A549 (cell line): ENCODE measurements around the gene LHCGR. TPM values are rescaled to one million over a fixed set of nuclear protein-coding genes. Genes with fewer than 3 reads are reported as not detected.

Experiments used
- ATAC-seq, 2 experiments: fragments of 200-7000 bp in 1 of 2; fragments of >200 bp in 1 of 2; cut with Nextera tagmentation in 1 of 2; cut with Tn5 transposase in 1 of 2; 3 replicates each; pipeline versions ENCODE4 v1.8.0 to v1.9.1; 2018 to 2020; ENCODE audit warnings: mild to moderate bottlenecking in 1 of 2, moderate library complexity in 1 of 2
- CTCF ChIA-PET: fragments of 300-600 bp; sonication (Branson Sonifier 250); formaldehyde crosslinking; extraction: SDS; loops from one replicate; lab custom pipeline; 2021; ENCODE audit warnings: antibody characterized with exemption, inconsistent platforms; lab: Yijun Ruan, JAX
- POLR2A ChIA-PET: fragments of 350-600 bp; formaldehyde crosslinking; extraction: SDS; loops from one replicate; lab custom pipeline; 2021; ENCODE audit warnings: antibody characterized with exemption, inconsistent platforms; lab: Yijun Ruan, JAX
- DNase-seq, 2 experiments: peaks; one replicate each; pipeline versions ENCODE4 v3.0.0 to v3.0.0-alpha.2; 2011 to 2016; ENCODE audit warnings: low read depth in 1 of 2, low spot score in 1 of 2
- FAIRE-seq: peaks from 2 replicates; lab custom pipeline; 2011; peaks lifted over from hg19 to GRCh38; lab: Jason Lieb, UNC
- H3K27ac ChIP-seq, 2 experiments: fragments of >200 bp; sonication (Bioruptor Twin); formaldehyde crosslinking; 3 replicates each; pipeline ENCODE4 v1.5.1; 2016 to 2017
- H3K4me1 ChIP-seq: fragments of >200 bp; sonication (Bioruptor Twin); formaldehyde crosslinking; 3 replicates; pipeline ENCODE4 v1.6.1; 2016
- H3K4me2 ChIP-seq: fragments of >200 bp; sonication (Bioruptor Twin); formaldehyde crosslinking; 3 replicates; pipeline ENCODE4 v1.6.1; 2016
- H3K4me3 ChIP-seq: fragments of >200 bp; sonication (Bioruptor Twin); formaldehyde crosslinking; 3 replicates; pipeline ENCODE4 v1.5.1; 2016
- H3K9me3 ChIP-seq: fragments of >200 bp; sonication (Bioruptor Twin); formaldehyde crosslinking; 3 replicates; pipeline ENCODE4 v1.6.1; 2016
- ATOH8 ChIP-seq: fragments of 250-450 bp; sonication (Bioruptor Pico); IDR thresholded peaks from 2 replicates; pipeline ENCODE4 v1.5.0; 2020; ENCODE audit warnings: low read depth, mild to moderate bottlenecking, moderate library complexity
- BCL3 ChIP-seq: fragments of >200 bp; sonication (Bioruptor Twin); formaldehyde crosslinking; IDR thresholded peaks from 3 replicates; pipeline ENCODE4 v1.6.1; 2016
- BHLHE40 ChIP-seq: IDR thresholded peaks from 2 replicates; pipeline ENCODE4 v1.6.1; 2012; ENCODE audit warnings: low read depth, low read length, inconsistent platforms
- CHD2 ChIP-seq: fragments of 150-350 bp; IDR thresholded peaks from 2 replicates; pipeline ENCODE4 v1.6.1; 2014; ENCODE audit warnings: low read length; ENCODE audit not compliant: partially characterized antibody
- EHMT2 ChIP-seq: fragments of 200-600 bp; sonication (generic); IDR thresholded peaks from 2 replicates; pipeline ENCODE4 v1.6.1; 2016; ENCODE audit warnings: antibody characterized with exemption, low read depth, mild to moderate bottlenecking, moderate library complexity
- GATA3 ChIP-seq: IDR thresholded peaks from 2 replicates; pipeline ENCODE4 v1.6.1; 2012; ENCODE audit warnings: borderline replicate concordance
- HOXA7 ChIP-seq: fragments of 250-450 bp; sonication (Bioruptor Pico); IDR thresholded peaks from 2 replicates; pipeline ENCODE4 v1.5.0; 2020; ENCODE audit warnings: mild to moderate bottlenecking, moderate library complexity
- JUNB ChIP-seq: fragments of >200 bp; sonication (Bioruptor Twin); formaldehyde crosslinking; IDR thresholded peaks from 2 replicates; pipeline ENCODE4 v1.6.1; 2016
- KDM1A ChIP-seq: fragments of 200-600 bp; sonication (generic); IDR thresholded peaks from 2 replicates; pipeline ENCODE4 v1.6.1; 2016; ENCODE audit warnings: low read depth, mild to moderate bottlenecking
- KDM5A ChIP-seq: fragments of 200-600 bp; sonication (generic); IDR thresholded peaks from 2 replicates; pipeline ENCODE4 v1.6.1; 2016; ENCODE audit warnings: antibody characterized with exemption, mild to moderate bottlenecking
- MAX ChIP-seq: IDR thresholded peaks from 2 replicates; pipeline ENCODE4 v1.6.1; 2012
- NR3C1 ChIP-seq: fragments of >200 bp; sonication (Bioruptor Twin); formaldehyde crosslinking; IDR thresholded peaks from 3 replicates; pipeline ENCODE4 v1.6.1; 2017
- PBX3 ChIP-seq: IDR thresholded peaks from 2 replicates; pipeline ENCODE4 v1.6.1; 2012
- PHF8 ChIP-seq: fragments of 200-600 bp; sonication (generic); IDR thresholded peaks from 2 replicates; pipeline ENCODE4 v1.6.1; 2016; ENCODE audit warnings: low read depth, mild to moderate bottlenecking, antibody characterized with exemption, moderate library complexity, borderline replicate concordance
- POLR2AphosphoS2 ChIP-seq: conservative IDR thresholded peaks from 2 replicates; pipeline ENCODE4 v1.6.1; 2012; ENCODE audit warnings: low read length, improper control_type of control experiment, inconsistent platforms
- RAD21 ChIP-seq, 2 experiments: fragments of >200 bp in 1 of 2; sonication (Bioruptor Twin) in 1 of 2; formaldehyde crosslinking in 1 of 2; IDR thresholded peaks in 1 of 2; conservative IDR thresholded peaks in 1 of 2; 2 replicates in 1 of 2; 3 replicates in 1 of 2; pipeline ENCODE4 v1.6.1; 2012 to 2018; ENCODE audit warnings: inconsistent platforms in 1 of 2
- SMC3 ChIP-seq: fragments of >200 bp; sonication (Bioruptor Twin); formaldehyde crosslinking; IDR thresholded peaks from 3 replicates; pipeline ENCODE4 v1.6.1; 2018; ENCODE audit warnings: inconsistent platforms
- SREBF2 ChIP-seq: fragments of 450-650 bp; IDR thresholded peaks from 2 replicates; pipeline ENCODE4 v1.6.1; 2014; ENCODE audit warnings: mild to moderate bottlenecking, moderate library complexity
- TFCP2L1 ChIP-seq: fragments of 250-450 bp; sonication (Bioruptor Pico); IDR thresholded peaks from 2 replicates; pipeline ENCODE4 v1.5.0; 2021; ENCODE audit warnings: mild to moderate bottlenecking
- USF2 ChIP-seq: fragments of 450-650 bp; IDR thresholded peaks from 2 replicates; pipeline ENCODE4 v1.6.1; 2014; ENCODE audit warnings: antibody characterized with exemption
- ZC3H11A ChIP-seq: fragments of 450-650 bp; IDR thresholded peaks from 2 replicates; pipeline ENCODE4 v1.6.1; 2014; ENCODE audit warnings: antibody characterized with exemption, mild to moderate bottlenecking
- ZNF302 ChIP-seq: fragments of 250-450 bp; sonication (Bioruptor Pico); IDR thresholded peaks from 2 replicates; pipeline ENCODE4 v1.9.0; 2021; ENCODE audit warnings: inconsistent platforms, mild to moderate bottlenecking, moderate library complexity
- ZSCAN20 ChIP-seq: fragments of 250-450 bp; sonication (Bioruptor Pico); IDR thresholded peaks from 2 replicates; pipeline ENCODE4 v1.8.0; 2022; ENCODE audit warnings: mild to moderate bottlenecking, moderate library complexity
- WGBS: methylation state at CpG from one replicate; pipeline ENCODE4 v1.1.6; 2017; ENCODE audit errors: missing lambda C conversion rate; 5-methylcytosine and 5-hydroxymethylcytosine counted together
- polyA plus RNA-seq, 4 experiments: library from polyadenylated mRNA; depleted of rRNA in 3 of 4; stranded (reverse); fragments of >200 nt; fragmentation: RNase III in 1 of 4; extraction: RNeasy Plus Mini Kit Qiagen cat#74134 plus additional on column Dnase treatment in 1 of 4; gene quantifications; 2 replicates in 3 of 4; 3 replicates in 1 of 4; pipeline ENCODE4 v1.2.3, GENCODE V29; 2011 to 2017

Gene LHCGR
- polyA plus RNA-seq, 2 of the 4 experiments (the other 2 are of a cell fraction): not detected

GRCh38 chr2:48719480-48720177 lies 35.9 kb downstream of the LHCGR start:
- H3K4me2 ChIP-seq: no peak overlapping the region
- no peaks in the 10 kb centered on the region for H3K4me1 ChIP-seq
- ChIA-PET CTCF (no interaction called here), POLR2A (no interaction called here)
- ATAC-seq: no peak
- H3K4me3 ChIP-seq: no peak overlapping the region
- TF ChIP-seq GATA3 (no peak), KDM1A (no peak), ATOH8 (no peak), ZSCAN20 (CRISPR knock-in tag) (no peak), ZNF302 (CRISPR knock-in tag) (no peak), JUNB (no peak), BCL3 (no peak), POLR2AphosphoS2 (no peak)
- no peak for DNase-seq
- FAIRE-seq: no peak
- H3K9me3 ChIP-seq: no peaks in the 10 kb centered on the region
- no peak overlapping the region for H3K27ac ChIP-seq
- 9% methylated on average over 3 of the region's 3 CpGs for WGBS

GRCh38 chr2:48717846-48718245 lies 37.7 kb downstream of the LHCGR start:
- WGBS: 2% methylated on average over 3 of the region's 3 CpGs
- FAIRE-seq (no peak), ATAC-seq (no peak), DNase-seq (no peak)
- Histone ChIP-seq H3K27ac (no peak overlapping the region), H3K4me3 (no peak overlapping the region), H3K4me2 (no peak overlapping the region), H3K9me3 (no peaks in the 10 kb centered on the region), H3K4me1 (no peaks in the 10 kb centered on the region)
- POLR2A ChIA-PET: no interaction called here
- CTCF ChIA-PET: interaction anchor here (0.7 to 1.6 kb wide), 2 partner anchors 9 to 84 kb away, joined by 3 read pairs; no protein-coding TSS in a partner anchor
- TF ChIP-seq SMC3 (no peak), ATOH8 (no peak), EHMT2 (no peak), SREBF2 (no peak), ZC3H11A (no peak), ZNF302 (CRISPR knock-in tag) (no peak), MAX (no peak), NR3C1 (no peak), JUNB (no peak), PHF8 (no peak), TFCP2L1 (no peak), KDM5A (no peak), BHLHE40 (no peak), RAD21 (conservative IDR thresholded peaks at IDR 0.05 in 1 of 2, IDR thresholded peaks at IDR 0.05 in 1 of 2) (no peak), HOXA7 (CRISPR knock-in tag) (no peak), PBX3 (no peak), USF2 (no peak), CHD2 (no peak)
